Measurements from ENCODE around the gene TNPO1. TPM values are rescaled to one million over a fixed set of nuclear protein-coding genes. Genes with fewer than 3 reads are reported as not detected.

Gene TNPO1
- total and polyA plus RNA-seq, 2 experiments from 2014 or later = 40.4 to 195 TPM

DNA sequence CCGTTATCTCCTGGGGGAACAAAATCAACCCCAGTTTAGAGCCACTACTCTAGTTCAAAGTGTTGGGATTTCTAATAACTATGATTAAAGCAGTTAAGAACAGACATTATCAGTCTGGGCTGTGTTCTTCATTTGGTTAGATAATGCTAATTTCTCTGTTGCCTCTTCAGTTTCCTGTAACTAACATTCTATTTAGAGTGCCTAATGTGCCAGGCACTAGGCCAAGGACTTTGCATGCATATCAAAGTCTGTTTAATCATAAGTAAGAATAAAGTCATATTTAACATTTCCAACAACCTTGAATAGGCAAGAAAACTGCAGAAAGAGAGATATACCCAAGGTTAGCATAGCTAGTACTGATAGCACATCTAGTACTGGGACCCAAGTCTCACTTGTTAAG is 68.4 kb downstream of the TNPO1 start:
- DNase-seq (ENCODE audit: low read depth in 1 of 2, low spot score in 1 of 2) = no peak
- Histone ChIP-seq H3K36me3 (peaks cover 77% of the 10 kb centered on the region), H3K9me3 (ENCODE audit: low read depth) (no peaks in the 10 kb centered on the region), H3K27ac (no peak overlapping the region), H3K4me1 (ENCODE audit: low read depth) (no peaks in the 10 kb centered on the region), H3K4me3 (no peak overlapping the region), H3K27me3 (no peaks in the 10 kb centered on the region)
- TF ChIP-seq, protein P1, sequence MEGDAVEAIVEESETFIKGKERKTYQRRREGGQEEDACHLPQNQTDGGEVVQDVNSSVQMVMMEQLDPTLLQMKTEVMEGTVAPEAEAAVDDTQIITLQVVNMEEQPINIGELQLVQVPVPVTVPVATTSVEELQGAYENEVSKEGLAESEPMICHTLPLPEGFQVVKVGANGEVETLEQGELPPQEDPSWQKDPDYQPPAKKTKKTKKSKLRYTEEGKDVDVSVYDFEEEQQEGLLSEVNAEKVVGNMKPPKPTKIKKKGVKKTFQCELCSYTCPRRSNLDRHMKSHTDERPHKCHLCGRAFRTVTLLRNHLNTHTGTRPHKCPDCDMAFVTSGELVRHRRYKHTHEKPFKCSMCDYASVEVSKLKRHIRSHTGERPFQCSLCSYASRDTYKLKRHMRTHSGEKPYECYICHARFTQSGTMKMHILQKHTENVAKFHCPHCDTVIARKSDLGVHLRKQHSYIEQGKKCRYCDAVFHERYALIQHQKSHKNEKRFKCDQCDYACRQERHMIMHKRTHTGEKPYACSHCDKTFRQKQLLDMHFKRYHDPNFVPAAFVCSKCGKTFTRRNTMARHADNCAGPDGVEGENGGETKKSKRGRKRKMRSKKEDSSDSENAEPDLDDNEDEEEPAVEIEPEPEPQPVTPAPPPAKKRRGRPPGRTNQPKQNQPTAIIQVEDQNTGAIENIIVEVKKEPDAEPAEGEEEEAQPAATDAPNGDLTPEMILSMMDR (IDR thresholded peaks at IDR 0.05; ENCODE audit: low read depth, low read length) = no peak

DNA sequence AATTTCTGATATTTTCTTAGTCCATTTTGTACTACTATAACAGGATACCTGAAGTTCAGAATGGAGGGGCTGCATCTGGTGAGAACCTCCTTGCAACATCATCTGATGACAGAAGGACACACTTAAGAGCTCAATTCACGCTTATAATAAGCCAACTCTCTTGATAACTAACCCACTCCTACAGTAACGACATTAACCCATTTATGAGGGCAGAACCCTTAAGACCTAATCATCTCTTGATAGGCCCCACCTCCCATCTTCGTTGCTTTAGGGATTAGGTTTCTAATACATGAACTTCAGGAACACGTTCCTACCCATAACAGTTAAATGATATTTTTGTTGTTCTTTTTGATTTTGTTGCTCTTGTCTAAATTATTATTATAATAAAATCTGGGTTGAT is 69.4 kb downstream of the TNPO1 start:
- TF ChIP-seq, protein P1 (IDR thresholded peaks at IDR 0.05; ENCODE audit: low read depth, low read length) = no peak
- no peak overlapping the region for H3K4me3 ChIP-seq
- H3K9me3 ChIP-seq (ENCODE audit: low read depth) = no peaks in the 10 kb centered on the region
- DNase-seq (ENCODE audit: low read depth in 1 of 2, low spot score in 1 of 2) = no peak
- no peak overlapping the region for H3K27ac ChIP-seq
- no peaks in the 10 kb centered on the region for H3K27me3 ChIP-seq
- peaks cover 86% of the 10 kb centered on the region for H3K36me3 ChIP-seq
- no peaks in the 10 kb centered on the region for H3K4me1 ChIP-seq (ENCODE audit: low read depth)

GRCh38 chr5:72888595-72888994 is 72.1 kb downstream of the TNPO1 start:
- peaks cover 77% of the 10 kb centered on the region for H3K36me3 ChIP-seq

DNA sequence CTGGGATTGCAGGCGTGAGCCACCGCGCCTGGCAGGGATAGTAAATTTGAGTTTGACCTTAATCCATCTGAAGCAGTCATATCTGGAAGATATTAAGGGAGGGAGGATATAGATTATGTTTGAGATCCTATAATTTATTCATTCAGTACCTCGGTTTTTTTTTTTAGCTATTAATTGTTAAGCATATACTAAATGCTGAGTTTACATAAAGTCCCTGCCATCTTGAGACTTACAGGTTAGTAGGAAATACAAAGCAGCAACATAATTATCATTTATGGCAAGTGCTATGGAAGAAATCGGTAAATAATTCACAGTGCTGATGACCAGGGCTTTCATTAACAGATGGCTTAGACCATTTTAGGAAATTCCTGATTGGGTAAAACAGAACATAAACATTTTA is 72.9 kb downstream of the TNPO1 start:
- no peak overlapping the region for H3K4me3 ChIP-seq
- H3K36me3 ChIP-seq = peaks cover 79% of the 10 kb centered on the region
- TF ChIP-seq, protein P1 (IDR thresholded peaks at IDR 0.05; ENCODE audit: low read depth, low read length) = no peak
- DNase-seq (ENCODE audit: low read depth in 1 of 2, low spot score in 1 of 2) = no peak
- no peaks in the 10 kb centered on the region for H3K9me3 ChIP-seq (ENCODE audit: low read depth)
- H3K27ac ChIP-seq = no peak overlapping the region
- no peaks in the 10 kb centered on the region for H3K4me1 ChIP-seq (ENCODE audit: low read depth)
- no peaks in the 10 kb centered on the region for H3K27me3 ChIP-seq

More at GRCh38 chr5:72888595-72888994, 72.1 kb downstream of the TNPO1 start:
- no peaks in the 10 kb centered on the region for H3K27me3 ChIP-seq
- no peak overlapping the region for H3K27ac ChIP-seq
- no peak for DNase-seq (ENCODE audit: low read depth in 1 of 2, low spot score in 1 of 2)
- no peaks in the 10 kb centered on the region for H3K9me3 ChIP-seq (ENCODE audit: low read depth)
- TF ChIP-seq, protein P1 (IDR thresholded peaks at IDR 0.05; ENCODE audit: low read depth, low read length) = no peak
- no peak overlapping the region for H3K4me3 ChIP-seq
- no peaks in the 10 kb centered on the region for H3K4me1 ChIP-seq (ENCODE audit: low read depth)

DNA sequence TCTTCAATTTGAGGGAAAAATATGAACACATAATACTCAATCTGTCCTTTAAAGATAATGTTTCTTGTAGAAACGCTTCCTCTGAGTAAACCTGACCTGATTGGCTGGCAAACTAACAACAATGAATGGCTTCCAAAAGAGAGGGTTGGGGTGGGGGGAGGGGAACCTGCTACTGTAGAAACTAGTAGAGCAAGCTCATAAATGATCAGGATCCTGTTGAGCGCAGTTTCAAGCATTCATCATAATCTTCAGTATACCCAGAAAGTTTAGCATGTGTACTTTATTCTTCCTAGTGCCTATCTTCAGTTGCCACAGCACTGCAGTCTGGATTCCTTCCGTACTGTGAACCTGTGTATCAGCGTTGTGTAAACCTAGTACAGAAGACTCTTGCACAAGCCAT is 76.4 kb downstream of the TNPO1 start:
- peaks cover 84% of the 10 kb centered on the region for H3K36me3 ChIP-seq
- H3K4me1 ChIP-seq (ENCODE audit: low read depth) = no peaks in the 10 kb centered on the region
- no peaks in the 10 kb centered on the region for H3K9me3 ChIP-seq (ENCODE audit: low read depth)
- H3K27ac ChIP-seq = peak overlapping the region; percentile 28
- TF ChIP-seq, protein P1 (IDR thresholded peaks at IDR 0.05; ENCODE audit: low read depth, low read length) = no peak
- no peak overlapping the region for H3K4me3 ChIP-seq
- DNase-seq (ENCODE audit: low read depth in 1 of 2, low spot score in 1 of 2) = no peak
- H3K27me3 ChIP-seq = no peaks in the 10 kb centered on the region

DNA sequence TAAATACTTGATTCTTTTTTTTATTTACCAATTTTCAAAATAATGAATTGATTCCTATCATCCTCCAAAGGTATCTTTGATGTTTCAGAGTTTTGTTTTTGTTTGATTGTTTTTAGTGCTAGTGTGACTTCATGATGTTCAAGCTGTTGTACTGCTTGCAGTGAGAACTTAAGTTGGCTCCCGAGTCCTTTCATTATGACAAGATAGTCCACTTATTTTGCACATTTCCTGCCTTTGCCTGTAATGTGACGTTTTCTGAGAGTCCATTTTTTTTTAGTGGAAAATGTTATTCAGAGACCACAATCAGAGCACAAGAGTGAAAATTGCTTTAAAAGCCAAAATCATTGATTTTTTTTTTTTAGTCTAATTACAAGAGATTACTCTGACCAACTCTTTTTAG is 79.3 kb downstream of the TNPO1 start:
- Histone ChIP-seq H3K36me3 (peaks cover 75% of the 10 kb centered on the region), H3K9me3 (ENCODE audit: low read depth) (no peaks in the 10 kb centered on the region)

More for the DNA sequence above, 79.3 kb downstream of the TNPO1 start:
- no peak overlapping the region for H3K4me3 ChIP-seq
- no peaks in the 10 kb centered on the region for H3K4me1 ChIP-seq (ENCODE audit: low read depth)
- no peak for DNase-seq (ENCODE audit: low read depth in 1 of 2, low spot score in 1 of 2)
- H3K27ac ChIP-seq = no peak overlapping the region
- H3K27me3 ChIP-seq = no peaks in the 10 kb centered on the region
- TF ChIP-seq, protein P1 (IDR thresholded peaks at IDR 0.05; ENCODE audit: low read depth, low read length) = no peak
